H1 (cell line): ENCODE measurements around the gene ACSM2A. TPM values are rescaled to one million over a fixed set of nuclear protein-coding genes. Genes with fewer than 3 reads are reported as not detected.

ENCODE experiments used
- CTCF ChIA-PET: fragments of 300-600 bp; sonication (Branson Sonifier 250); formaldehyde crosslinking; loops from one replicate; lab custom pipeline; 2021; ENCODE audit not compliant: partially characterized antibody; lab: Charles Lee
- POLR2A ChIA-PET: fragments of 300-600 bp; sonication (Branson Sonifier 250); formaldehyde crosslinking; loops from one replicate; lab custom pipeline; 2021; ENCODE audit warnings: inconsistent platforms; ENCODE audit not compliant: partially characterized antibody; lab: Charles Lee
- DNase-seq, 2 experiments: peaks; one replicate each; pipeline versions ENCODE4 v3.0.0 to v3.0.0-alpha.2; 2010 to 2022; ENCODE audit warnings: low spot score in 2 of 2, low read depth in 1 of 2, mixed read lengths in 1 of 2
- FAIRE-seq: peaks from 2 replicates; lab custom pipeline; 2011; peaks lifted over from hg19 to GRCh38; lab: Jason Lieb, UNC
- H2AFZ ChIP-seq: 2 replicates; pipeline ENCODE4 v1.8.1; 2012; ENCODE audit warnings: low read length, inconsistent platforms
- H2AK5ac ChIP-seq: 2 replicates; pipeline ENCODE4 v1.6.1; 2013; ENCODE audit warnings: low read depth, low read length
- H2BK120ac ChIP-seq: replicated peaks from 2 replicates; pipeline ENCODE3; 2013; ENCODE audit warnings: low read depth, low read length, inconsistent platforms
- H2BK12ac ChIP-seq: 2 replicates; pipeline ENCODE4 v1.6.1; 2013; ENCODE audit warnings: low read depth, low read length
- H2BK15ac ChIP-seq: 2 replicates; pipeline ENCODE4 v1.6.1; 2013; ENCODE audit warnings: low read length
- H2BK20ac ChIP-seq: 2 replicates; pipeline ENCODE4 v1.6.1; 2013; ENCODE audit warnings: low read length
- H2BK5ac ChIP-seq: 2 replicates; pipeline ENCODE4 v1.6.1; 2013; ENCODE audit warnings: low read depth, low read length
- H3K14ac ChIP-seq: 2 replicates; pipeline ENCODE4 v1.6.1; 2013; ENCODE audit warnings: inconsistent platforms; ENCODE audit not compliant: insufficient read length
- H3K18ac ChIP-seq: 2 replicates; pipeline ENCODE4 v1.6.1; 2013; ENCODE audit warnings: low read length; ENCODE audit errors: extremely low read depth
- H3K23ac ChIP-seq: 2 replicates; pipeline ENCODE4 v1.6.1; 2013; ENCODE audit warnings: inconsistent platforms; ENCODE audit not compliant: insufficient read length
- H3K23me2 ChIP-seq: 2 replicates; pipeline ENCODE4 v1.6.1; 2013; ENCODE audit warnings: low read depth, low read length
- H3K27ac ChIP-seq: 2 replicates; pipeline ENCODE4 v1.6.1; 2011; ENCODE audit warnings: low read depth, low read length, inconsistent platforms
- H3K27me3 ChIP-seq, 4 experiments: replicated peaks in 1 of 4; 1 replicate in 1 of 4; 2 replicates in 3 of 4; pipeline versions ENCODE4 v1.6.1 to v1.8.1; 2011 to 2013; ENCODE audit warnings: low read length in 3 of 4, mild to moderate bottlenecking in 3 of 4, inconsistent platforms in 2 of 4, mixed read lengths in 2 of 4, moderate library complexity in 1 of 4; ENCODE audit not compliant: control insufficient read depth in 3 of 4, insufficient read depth in 3 of 4; ENCODE audit errors: extremely low read depth in 1 of 4
- H3K36me3 ChIP-seq, 4 experiments: 2 replicates each; pipeline versions ENCODE4 v1.6.1 to v1.8.1; 2011 to 2013; ENCODE audit warnings: mild to moderate bottlenecking in 4 of 4, low read length in 3 of 4, moderate library complexity in 2 of 4, control low read depth in 1 of 4, inconsistent platforms in 1 of 4; ENCODE audit not compliant: insufficient read depth in 4 of 4, control insufficient read depth in 2 of 4
- H3K4ac ChIP-seq: replicated peaks from 2 replicates; pipeline ENCODE3; 2013; ENCODE audit warnings: low read length, low read depth, mixed read lengths, inconsistent platforms; ENCODE audit not compliant: insufficient read length
- H3K4me1 ChIP-seq, 4 experiments: replicated peaks in 1 of 4; 1 replicate in 1 of 4; 2 replicates in 3 of 4; pipeline versions ENCODE4 v1.6.1 to v1.8.1; 2011 to 2013; ENCODE audit warnings: low read length in 3 of 4, inconsistent platforms in 2 of 4, mixed read lengths in 1 of 4; ENCODE audit not compliant: insufficient read depth in 4 of 4, control insufficient read depth in 3 of 4
- H3K4me2 ChIP-seq, 2 experiments: 2 replicates each; pipeline versions ENCODE4 v1.6.1 to v1.8.1; 2011 to 2013; ENCODE audit warnings: low read depth in 2 of 2, low read length in 2 of 2, control low read depth in 1 of 2, inconsistent platforms in 1 of 2, mild to moderate bottlenecking in 1 of 2; ENCODE audit not compliant: insufficient read depth in 1 of 2
- H3K4me3 ChIP-seq, 4 experiments: fragments of 200-600, 300-600 bp in 1 of 4; sonication (generic), shearing (Covaris generic), sonication (Bioruptor Twin) in 1 of 4; 2 replicates each; pipeline versions ENCODE4 v1.5.1 to v1.8.1; 2011 to 2016; ENCODE audit warnings: low read length in 4 of 4, low read depth in 3 of 4, control low read depth in 2 of 4, inconsistent platforms in 2 of 4, mild to moderate bottlenecking in 2 of 4, mixed read lengths in 1 of 4, moderate library complexity in 1 of 4; ENCODE audit not compliant: insufficient read depth in 2 of 4; ENCODE audit errors: extremely low read depth in 1 of 4
- H3K56ac ChIP-seq: replicated peaks from 2 replicates; pipeline ENCODE3; 2013; ENCODE audit warnings: low read depth, mild to moderate bottlenecking, mixed read lengths, low read length, inconsistent platforms; ENCODE audit not compliant: insufficient read length
- H3K79me1 ChIP-seq: 2 replicates; pipeline ENCODE4 v1.6.1; 2013; ENCODE audit warnings: low read depth, low read length, control low read depth
- H3K79me2 ChIP-seq, 2 experiments: 2 replicates each; pipeline versions ENCODE4 v1.6.1 to v1.8.1; 2012 to 2013; ENCODE audit warnings: low read length in 2 of 2, mild to moderate bottlenecking in 2 of 2, inconsistent platforms in 1 of 2; ENCODE audit not compliant: insufficient read depth in 2 of 2, control insufficient read depth in 1 of 2
- H3K9ac ChIP-seq, 4 experiments: replicated peaks in 1 of 4; 1 replicate in 1 of 4; 2 replicates in 3 of 4; pipeline versions ENCODE4 v1.6.1 to v1.8.1; 2011 to 2013; ENCODE audit warnings: low read depth in 3 of 4, low read length in 3 of 4, control low read depth in 2 of 4, mild to moderate bottlenecking in 2 of 4, moderate library complexity in 2 of 4, inconsistent platforms in 1 of 4; ENCODE audit errors: extremely low read depth in 1 of 4
- H3K9me3 ChIP-seq, 2 experiments: 2 replicates each; pipeline versions ENCODE4 v1.6.1 to v1.8.1; 2012 to 2013; ENCODE audit warnings: mild to moderate bottlenecking in 2 of 2, moderate library complexity in 2 of 2, control low read depth in 1 of 2, inconsistent platforms in 1 of 2, low read depth in 1 of 2, low read length in 1 of 2, mixed read lengths in 1 of 2; ENCODE audit not compliant: insufficient read depth in 2 of 2
- H4K20me1 ChIP-seq, 2 experiments: replicated peaks in 1 of 2; 2 replicates each; pipeline versions ENCODE3 to v1.8.1; 2011 to 2013; ENCODE audit warnings: inconsistent platforms in 2 of 2, low read length in 2 of 2, mild to moderate bottlenecking in 1 of 2; ENCODE audit not compliant: insufficient read depth in 2 of 2, control insufficient read depth in 1 of 2
- H4K5ac ChIP-seq: 2 replicates; pipeline ENCODE4 v1.6.1; 2013; ENCODE audit warnings: low read length, low read depth, mixed read lengths, inconsistent platforms; ENCODE audit not compliant: insufficient read length
- H4K8ac ChIP-seq: 2 replicates; pipeline ENCODE4 v1.8.0; 2013; ENCODE audit warnings: mild to moderate bottlenecking, moderate library complexity, low read length, inconsistent platforms; ENCODE audit not compliant: insufficient read depth; ENCODE audit errors: extremely low read depth
- H4K91ac ChIP-seq: replicated peaks from 2 replicates; pipeline ENCODE3; 2013; ENCODE audit warnings: low read length, mixed read lengths, inconsistent platforms; ENCODE audit not compliant: insufficient read length
- CHD1 ChIP-seq: IDR thresholded peaks from 2 replicates; pipeline ENCODE4 v1.6.1; 2012; ENCODE audit warnings: low read depth, low read length, improper control_type of control experiment
- EGR1 ChIP-seq: IDR thresholded peaks from 2 replicates; pipeline ENCODE4 v1.6.1; 2011; ENCODE audit warnings: low read depth, low read length, borderline replicate concordance
- KDM5A ChIP-seq: fragments of 200-600 bp; IDR thresholded peaks from 2 replicates; pipeline ENCODE4 v1.7.1; 2012; ENCODE audit warnings: mild to moderate bottlenecking, low read length, inconsistent platforms, mixed read lengths
- MAFK ChIP-seq: IDR thresholded peaks from 2 replicates; pipeline ENCODE4 v1.6.1; 2012; ENCODE audit warnings: low read depth, mild to moderate bottlenecking, improper control_type of control experiment, low read length
- SP2 ChIP-seq: IDR thresholded peaks from 2 replicates; pipeline ENCODE4 v1.6.1; 2012; ENCODE audit warnings: mild to moderate bottlenecking, low read length, inconsistent platforms
- TCF12 ChIP-seq: IDR thresholded peaks from 2 replicates; pipeline ENCODE4 v1.6.1; 2011; ENCODE audit warnings: low read depth, mild to moderate bottlenecking, low read length
- ZNF274 ChIP-seq: IDR thresholded peaks from 2 replicates; pipeline ENCODE4 v1.7.0; 2012; ENCODE audit warnings: low read length, borderline replicate concordance; ENCODE audit errors: extremely low read depth
- WGBS, 2 experiments: shearing (Covaris generic) in 1 of 2; methylation state at CpG; one replicate each; pipeline versions ENCODE4 v1.1.6 to v1.1.7; 2013 to 2015; ENCODE audit warnings: low lambda C conversion rate in 2 of 2, mixed read lengths in 2 of 2, inconsistent platforms in 1 of 2, low coverage in 1 of 2, missing lambda C conversion rate in 1 of 2; ENCODE audit not compliant: insufficient replicate concordance in 2 of 2, insufficient coverage in 1 of 2, insufficient read length in 1 of 2; ENCODE audit errors: extremely low coverage in 1 of 2, missing lambda C conversion rate in 1 of 2; 5-methylcytosine and 5-hydroxymethylcytosine counted together
- polyA plus RNA-seq, 7 experiments: library from polyadenylated mRNA; depleted of rRNA in 3 of 7; stranded (reverse) in 5 of 7; unstranded in 2 of 7; fragments of >200 nt in 5 of 7; fragments of 200-250 nt in 2 of 7; gene quantifications; 1 replicate in 5 of 7; 2 replicates in 1 of 7; 4 replicates in 1 of 7; pipeline versions ENCODE4 v1.2.1 to v1.2.3, GENCODE V29; 2011 to 2013; ENCODE audit warnings: missing spikeins in 2 of 7, mixed read lengths in 2 of 7
- total RNA-seq: library from RNA; stranded (reverse); fragmentation: NEBNext Ultra II Directional; extraction: Animal tissue kit (Norgen Biotek cat#: 25700); gene quantifications from 2 replicates; pipeline ENCODE4 v1.2.1, GENCODE V29; 2021

The ACSM2A gene
- total and polyA plus RNA-seq, 2 of the 8 experiments (the other 6 are each of a cell fraction or from before 2014, with no cell fraction given), result not detected

GRCh38 chr16:20510323-20510722 is 59.0 kb downstream of the ACSM2A start:
- ChIA-PET CTCF (no interaction called here), POLR2A (no interaction called here)
- no peak overlapping the region for H4K91ac ChIP-seq
- no peak overlapping the region for H3K23ac ChIP-seq
- H3K9me3 ChIP-seq, result peaks cover 28 to 42% of the 10 kb centered on the region in 2 experiments
- H3K4me2 ChIP-seq, result no peak overlapping the region
- no peak overlapping the region for H4K8ac ChIP-seq
- DNase-seq (no peak), FAIRE-seq (no peak)
- H3K27me3 ChIP-seq, result no peaks in the 10 kb centered on the region
- H3K27ac ChIP-seq, result no peak overlapping the region
- no peaks in the 10 kb centered on the region for H3K4me1 ChIP-seq
- H4K5ac ChIP-seq, result no peak overlapping the region
- H3K79me1 ChIP-seq, result no peaks in the 10 kb centered on the region
- no peak overlapping the region for H3K18ac ChIP-seq
- H2BK15ac ChIP-seq, result no peak overlapping the region
- TF ChIP-seq ZNF274, result no peak
- TF ChIP-seq CHD1, result no peak
- TF ChIP-seq TCF12, result no peak
- TF ChIP-seq EGR1, result no peak
- TF ChIP-seq KDM5A, result no peak
- no peak for TF ChIP-seq MAFK
- no peak for TF ChIP-seq SP2
- H3K9ac ChIP-seq, result no peak overlapping the region
- H2AFZ ChIP-seq, result no peak overlapping the region
- no peaks in the 10 kb centered on the region for H3K36me3 ChIP-seq
- H2BK5ac ChIP-seq, result no peak overlapping the region
- H3K4me3 ChIP-seq, result no peak overlapping the region
- no peak overlapping the region for H2BK120ac ChIP-seq
- H3K79me2 ChIP-seq, result no peaks in the 10 kb centered on the region
- no peak overlapping the region for H3K56ac ChIP-seq
- no peaks in the 10 kb centered on the region for H4K20me1 ChIP-seq
- H3K23me2 ChIP-seq, result no peaks in the 10 kb centered on the region
- WGBS, 2 experiments, result 60% methylated on average over 1 of the region's 1 CpG; no CpG with 5 or more reads in 1 of the 2 experiments
- H3K14ac ChIP-seq, result no peak overlapping the region
- H2BK12ac ChIP-seq, result no peak overlapping the region
- no peak overlapping the region for H3K4ac ChIP-seq
- no peak overlapping the region for H2BK20ac ChIP-seq
- H2AK5ac ChIP-seq, result no peak overlapping the region
